Measurements from ENCODE around the gene ST13. TPM values are rescaled to one million over a fixed set of nuclear protein-coding genes. Genes with fewer than 3 reads are reported as not detected.

The ST13 gene
- total and polyA plus RNA-seq, 9 of the 15 experiments (the other 6 are each of a cell fraction or from before 2014, with no cell fraction given) = 53.6 to 311 (median 195) TPM

DNA sequence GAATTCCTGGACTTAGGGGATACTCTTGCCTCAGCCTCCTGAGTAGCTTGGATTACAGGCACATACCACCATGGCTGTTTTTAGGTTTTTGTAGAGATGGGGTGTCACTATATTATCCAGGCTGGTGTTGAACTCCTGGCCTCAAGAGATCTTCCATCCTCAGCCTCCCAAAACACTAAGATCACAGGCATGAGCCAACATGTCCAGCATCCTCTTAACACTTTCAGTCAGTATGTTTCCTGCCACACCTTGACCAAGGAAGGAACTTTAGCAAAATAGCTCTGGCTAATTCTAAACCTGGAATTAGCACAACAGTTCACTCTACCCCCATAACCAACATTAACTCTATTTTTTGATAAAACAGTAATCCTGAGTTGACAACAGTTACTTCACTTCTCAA is 32.7 kb upstream of the ST13 start (continued):
- no peak for TF ChIP-seq E4F1 (CRISPR knock-in tag; IDR thresholded peaks at IDR 0.05; ENCODE audit: borderline replicate concordance)

- no peak overlapping the region for H3K4me3 ChIP-seq
- ChIA-PET POLR2A (no interaction called here), CTCF (ENCODE audit: low intra/inter-chr PET ratio) (no interaction called here)
- H3K9me3 ChIP-seq (replicated peaks; ENCODE audit: control insufficient read depth, insufficient read depth, low read depth, low read length) = no peaks in the 10 kb centered on the region
- H3K27ac ChIP-seq (ENCODE audit: extremely low read depth, low read depth, low read length) = no peak overlapping the region
- H2AFZ ChIP-seq (ENCODE audit: low read depth, low read length) = no peak overlapping the region
- intact Hi-C loops (cut with micrococcal nuclease) (no loop called here), in situ Hi-C loops (cut with MboI) (no loop called here)
- no TSS peak for BruUV-seq (replicated peaks)
- H4K20me1 ChIP-seq (replicated peaks; ENCODE audit: control insufficient read depth, insufficient read depth, low read length) = no peaks in the 10 kb centered on the region
- H3K27me3 ChIP-seq (ENCODE audit: control insufficient read depth in 2 of 2, insufficient read depth in 2 of 2, low read length in 2 of 2) = no peaks in the 10 kb centered on the region
- no peaks in the 10 kb centered on the region for H3K4me1 ChIP-seq (replicated peaks in 1 of 2; ENCODE audit: control insufficient read depth in 2 of 2, insufficient read depth in 2 of 2, low read length in 2 of 2)
- DNase-seq (ENCODE audit: extremely low read depth in 1 of 4, low spot score in 3 of 4) (no peak), ATAC-seq (no peak), FAIRE-seq (no peak)
- H3K79me2 ChIP-seq (ENCODE audit: control insufficient read depth, insufficient read depth, low read length) = no peaks in the 10 kb centered on the region
- WGBS (ENCODE audit: insufficient coverage, low coverage, missing lambda C conversion rate) = 100% methylated on average over 2 of the region's 2 CpGs
- H3K4me2 ChIP-seq (ENCODE audit: insufficient read depth, low read length) = no peak overlapping the region
- no peak overlapping the region for H3K9ac ChIP-seq (ENCODE audit: insufficient read depth in 1 of 2, low read depth in 2 of 2, low read length in 2 of 2)
- TF ChIP-seq RBM25 (IDR thresholded peaks at IDR 0.05; ENCODE audit: low read depth, low read length, severe bottlenecking) (no peak), POU5F1 (IDR thresholded peaks at IDR 0.05; ENCODE audit: borderline replicate concordance, low read depth, low read length, partially characterized antibody) (no peak), ZNF707 (CRISPR knock-in tag; conservative IDR thresholded peaks at IDR 0.05) (no peak), SMAD2 (IDR thresholded peaks at IDR 0.05; ENCODE audit: low read depth, low read length) (no peak), ZNF324 (CRISPR knock-in tag; IDR thresholded peaks at IDR 0.05) (no peak), ZNF239 (CRISPR knock-in tag; IDR thresholded peaks at IDR 0.05) (no peak), ZNF740 (CRISPR knock-in tag; IDR thresholded peaks at IDR 0.05) (no peak), ZNF740 (tag; IDR thresholded peaks at IDR 0.05) (no peak), HMG20A (CRISPR knock-in tag; conservative IDR thresholded peaks at IDR 0.05) (no peak), RCOR1 (IDR thresholded peaks at IDR 0.05; ENCODE audit: borderline replicate concordance in 1 of 2, low read depth in 2 of 2, low read length in 2 of 2) (no peak), BRD9 (IDR thresholded peaks at IDR 0.05; ENCODE audit: low read depth, partially characterized antibody) (no peak), SMARCA5 (IDR thresholded peaks at IDR 0.05) (no peak), ZNF280A (IDR thresholded peaks at IDR 0.05; ENCODE audit: low read depth, partially characterized antibody) (no peak), JUND (IDR thresholded peaks at IDR 0.05; ENCODE audit: borderline replicate concordance, low read depth, low read length) (no peak), JUND (tag; IDR thresholded peaks at IDR 0.05; ENCODE audit: borderline replicate concordance, low read depth, low read length) (no peak), NCOA2 (IDR thresholded peaks at IDR 0.05; ENCODE audit: partially characterized antibody in 2 of 2) (no peak), CHCHD3 (CRISPR knock-in tag; IDR thresholded peaks at IDR 0.05) (no peak)
- H3K9me1 ChIP-seq (ENCODE audit: control insufficient read depth, insufficient read depth, low read length) = no peaks in the 10 kb centered on the region
- peaks cover 18% of the 10 kb centered on the region; the same call in 2 of the 3 replicates for H3K36me3 ChIP-seq (ENCODE audit: control insufficient read depth, insufficient read depth, low read length)
These were observed 22.5 kb upstream of the ST13 start for GRCh38 chr22:40878922-40879321.

Measured in K562 (cell line).